Stromal cell of bone marrow (primary cell): ENCODE results near the gene AMHR2.
"Not testable (repeated sequence)": the region's sequence is repeated elsewhere in the genome, so short reads cannot be mapped to it uniquely, and the experiment has no call there.

Experiments used
- DNase-seq: peaks from one replicate; pipeline ENCODE4 v3.0.0-alpha.2; 2012; ENCODE audit warnings: low read depth

AMHR2 gene

DNA sequence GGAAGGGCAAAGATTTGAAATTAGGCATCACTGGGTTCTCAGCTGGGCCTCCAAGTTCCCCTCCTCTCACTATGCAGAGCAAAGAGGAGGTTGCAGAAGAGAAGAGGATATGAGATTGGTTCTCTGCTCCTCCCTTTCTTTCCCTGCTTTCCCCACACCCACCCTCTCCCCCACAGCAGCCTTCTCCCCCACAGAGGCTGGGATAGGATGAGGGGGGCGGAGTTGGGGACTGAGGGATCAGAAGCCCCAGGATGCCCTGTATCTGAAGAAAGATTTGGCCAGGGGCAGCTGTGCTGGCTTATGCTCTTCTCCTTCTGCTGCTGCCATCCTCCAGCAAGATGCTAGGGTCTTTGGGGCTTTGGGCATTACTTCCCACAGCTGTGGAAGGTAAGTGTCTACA, at the start of gene AMHR2:
AMHR2 (plus strand) TSS at position 259 of the 400 bp plus-strand sequence; CDS start at position 339, 80 bp downstream.
- DNase-seq: no peak

DNA sequence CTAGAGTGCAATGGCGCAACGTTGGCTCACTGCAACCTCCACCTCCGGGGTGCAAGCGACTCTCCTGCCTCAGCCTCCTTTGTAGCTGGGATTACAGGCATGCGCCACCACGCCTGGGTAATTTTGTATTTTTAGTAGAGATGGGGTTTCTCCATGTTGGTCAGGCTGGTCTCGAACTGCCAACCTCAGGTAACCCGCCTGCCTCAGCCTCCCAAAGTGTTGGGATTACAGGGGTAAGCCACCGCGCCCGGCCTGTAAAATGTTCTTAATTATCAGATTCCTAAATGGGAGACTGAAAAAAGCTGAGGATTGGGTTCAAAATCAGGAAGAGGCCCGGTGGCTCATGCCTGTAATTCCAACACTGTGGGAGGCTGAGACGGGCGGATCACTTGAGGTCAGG, 49.4 kb upstream of the AMHR2 start:
- not testable (repeated sequence) for DNase-seq

DNA sequence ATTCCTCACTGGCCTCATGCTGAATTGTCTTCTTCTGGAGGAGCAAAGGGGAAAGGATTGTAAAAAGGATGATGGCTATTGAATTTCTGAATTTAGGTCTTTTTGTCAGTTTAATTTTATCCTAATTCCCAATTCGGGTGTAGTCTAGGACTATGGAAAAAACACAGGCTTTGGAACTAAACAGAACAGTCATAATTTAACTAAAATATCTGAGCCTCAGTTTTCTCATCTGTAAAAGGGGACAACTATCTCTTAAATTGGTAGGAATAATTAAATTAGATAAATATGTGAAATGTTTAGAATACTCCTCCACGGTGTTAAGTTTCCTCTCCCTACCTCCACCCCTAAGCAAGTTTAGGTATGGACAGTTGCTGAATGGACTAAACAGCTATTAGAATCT, 46.9 kb upstream of the AMHR2 start:
- DNase-seq: no peak

DNA sequence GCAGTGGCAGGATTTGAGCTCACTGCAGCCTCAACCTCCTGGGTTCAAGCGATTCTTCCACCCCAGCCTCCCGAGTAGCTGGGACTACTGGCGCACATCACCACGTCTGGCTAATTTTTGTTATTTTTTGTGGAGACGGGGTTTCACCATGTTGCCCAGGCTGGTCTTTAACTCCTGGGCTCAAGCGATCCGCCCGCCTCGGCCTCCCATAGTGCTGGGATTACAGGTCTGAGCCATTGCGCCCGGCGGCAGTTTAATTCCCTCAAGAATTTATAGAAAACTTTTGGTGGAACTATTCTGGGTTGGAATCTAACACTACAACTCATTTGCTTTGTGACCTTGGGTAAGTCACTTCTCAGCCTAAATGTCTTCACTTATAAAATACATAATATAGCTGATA, 45.4 kb upstream of the AMHR2 start:
- DNase-seq: no peak

DNA sequence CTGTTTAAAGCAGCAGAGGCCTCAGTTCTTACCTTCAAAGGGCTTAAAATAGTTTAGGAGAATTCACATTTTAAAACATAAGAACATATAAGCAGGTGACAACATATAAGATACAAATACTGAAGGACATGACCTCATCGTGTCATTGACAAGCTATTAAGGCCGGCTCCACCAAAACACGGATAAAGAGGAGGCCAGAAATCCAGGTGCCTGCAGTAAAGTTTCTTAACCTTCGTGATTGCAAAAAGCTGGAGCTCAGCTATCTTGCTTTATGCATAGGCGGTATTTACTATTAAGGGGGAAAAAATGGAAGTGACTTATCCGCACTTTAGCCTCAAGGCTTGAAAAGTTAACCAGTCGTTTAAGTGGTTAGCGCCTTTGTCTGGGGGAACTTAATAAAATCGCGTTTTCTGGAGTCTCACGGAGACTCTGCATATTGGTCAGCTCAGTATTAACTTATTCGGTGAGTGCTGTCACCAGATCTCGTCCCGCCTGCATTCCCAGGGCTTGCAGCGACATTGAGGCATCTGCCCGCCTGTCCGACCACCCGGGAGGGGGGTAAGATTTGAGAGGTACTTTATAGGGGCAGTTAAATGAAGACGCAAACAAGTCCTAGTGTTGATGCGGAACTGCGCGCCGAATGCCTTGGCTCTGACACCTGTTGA, 44.8 kb upstream of the AMHR2 start:
- no peak for DNase-seq

DNA sequence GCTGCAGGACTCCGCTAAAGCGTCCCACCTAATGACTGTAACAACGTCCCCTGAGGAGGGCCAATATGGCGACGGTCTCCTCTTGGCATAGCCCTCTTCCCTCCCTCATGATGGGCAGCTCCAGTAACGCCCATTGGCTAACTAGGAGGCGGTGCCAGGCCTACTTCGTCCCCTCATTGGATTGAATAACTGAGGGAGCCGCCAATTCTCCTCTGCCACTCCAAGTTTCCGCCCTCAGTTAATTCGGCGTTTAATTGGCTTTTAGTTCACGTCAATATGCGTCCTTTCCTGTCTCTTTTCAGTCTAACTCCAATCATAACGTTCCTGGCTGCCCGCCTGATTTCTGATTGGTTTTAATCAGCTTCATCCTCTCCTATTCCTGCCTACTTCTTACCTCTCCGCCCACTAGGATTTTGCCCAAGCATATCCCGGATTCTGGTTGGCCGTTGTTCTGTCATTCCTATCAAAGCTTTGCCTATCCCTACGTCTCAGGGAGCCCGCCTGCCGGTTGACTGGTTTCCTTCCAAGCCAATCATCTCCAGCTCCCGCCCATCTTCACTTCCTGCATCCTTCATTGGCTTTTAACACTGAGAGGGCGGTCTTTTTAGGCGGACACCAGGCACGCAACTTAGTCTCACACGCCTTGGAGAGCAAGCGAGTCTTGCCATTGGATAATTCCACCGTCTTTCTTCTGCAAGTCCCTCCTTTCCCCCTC, 44.1 kb upstream of the AMHR2 start:
- peak; percentile 100 for DNase-seq

DNA sequence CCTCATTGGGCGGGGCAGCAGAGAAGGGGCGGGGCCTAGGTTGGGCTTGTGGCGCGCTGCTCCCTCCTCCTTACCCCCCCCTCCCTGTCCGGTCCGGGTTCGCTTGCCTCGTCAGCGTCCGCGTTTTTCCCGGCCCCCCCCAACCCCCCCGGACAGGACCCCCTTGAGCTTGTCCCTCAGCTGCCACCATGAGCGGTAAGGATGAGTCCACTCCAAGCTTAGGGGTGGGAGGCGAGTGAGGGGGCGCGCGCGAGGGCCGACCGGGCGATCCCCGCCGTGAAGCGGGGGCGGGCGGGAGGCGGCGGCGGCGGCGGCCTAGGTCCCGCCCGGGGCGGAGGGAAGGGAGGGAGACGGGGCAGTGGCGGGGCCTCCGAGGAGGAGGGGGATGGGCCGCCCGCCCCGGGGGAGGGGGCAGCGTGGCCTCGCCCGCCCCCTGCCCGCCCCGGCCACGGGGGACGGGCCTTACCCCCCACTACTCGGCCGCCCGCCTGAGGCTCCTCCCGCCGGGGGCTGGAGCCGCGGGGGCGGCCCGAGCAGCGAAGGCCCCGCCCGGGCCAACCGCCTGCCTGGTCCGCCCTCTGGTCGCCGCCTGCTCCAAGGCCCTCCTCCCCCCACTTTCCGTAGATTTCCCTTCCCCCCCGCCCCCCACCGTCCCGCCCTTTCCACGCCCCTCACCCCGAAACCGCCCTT, 43.4 kb upstream of the AMHR2 start, which contains the start of gene SP1:
SP1 (plus strand) TSS at position 73 of the 690 bp plus-strand sequence; CDS start at position 189, 116 bp downstream.
- DNase-seq: peak; percentile 91

DNA sequence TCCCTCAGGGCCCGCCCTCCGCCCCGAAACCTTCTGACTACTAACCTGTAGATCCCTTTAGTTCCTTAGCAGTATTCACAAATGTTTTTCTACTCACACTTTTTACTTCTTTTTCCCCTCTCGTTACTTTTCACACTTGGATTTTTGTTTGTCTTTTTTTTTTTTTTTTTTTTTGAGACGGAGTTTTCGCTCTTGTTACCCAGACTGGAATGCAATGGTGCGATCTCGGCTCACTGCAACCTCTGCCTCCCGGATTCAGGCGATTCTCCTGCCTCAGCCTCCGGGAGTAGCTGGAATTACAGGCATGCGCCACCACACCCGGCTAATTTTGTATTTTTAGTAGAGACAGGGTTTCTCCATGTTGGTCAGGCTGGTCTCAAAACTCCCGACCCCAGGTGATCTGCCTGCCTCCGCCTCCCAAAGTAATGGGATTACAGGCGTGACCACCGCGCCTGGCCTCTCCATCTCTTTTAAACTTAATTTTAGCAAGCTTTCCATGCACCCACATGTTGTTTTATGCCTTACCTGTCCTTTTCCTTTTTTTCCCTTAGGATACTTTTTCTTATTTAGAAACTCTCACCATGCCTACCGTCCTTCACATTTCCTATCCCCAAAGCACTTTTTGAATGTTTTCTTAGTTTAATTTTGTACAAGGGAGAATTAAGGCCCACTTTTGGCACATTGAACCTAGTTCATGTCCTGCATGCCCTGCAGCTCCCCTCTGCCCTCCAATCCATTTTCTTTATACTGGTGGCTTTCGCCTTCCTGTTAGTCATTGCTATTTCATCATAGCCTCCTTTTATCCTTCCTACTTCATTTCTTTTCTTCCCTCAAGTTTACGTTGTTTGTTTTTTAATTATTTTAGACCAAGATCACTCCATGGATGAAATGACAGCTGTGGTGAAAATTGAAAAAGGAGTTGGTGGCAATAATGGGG, 42.6 kb upstream of the AMHR2 start:
- no peak for DNase-seq

DNA sequence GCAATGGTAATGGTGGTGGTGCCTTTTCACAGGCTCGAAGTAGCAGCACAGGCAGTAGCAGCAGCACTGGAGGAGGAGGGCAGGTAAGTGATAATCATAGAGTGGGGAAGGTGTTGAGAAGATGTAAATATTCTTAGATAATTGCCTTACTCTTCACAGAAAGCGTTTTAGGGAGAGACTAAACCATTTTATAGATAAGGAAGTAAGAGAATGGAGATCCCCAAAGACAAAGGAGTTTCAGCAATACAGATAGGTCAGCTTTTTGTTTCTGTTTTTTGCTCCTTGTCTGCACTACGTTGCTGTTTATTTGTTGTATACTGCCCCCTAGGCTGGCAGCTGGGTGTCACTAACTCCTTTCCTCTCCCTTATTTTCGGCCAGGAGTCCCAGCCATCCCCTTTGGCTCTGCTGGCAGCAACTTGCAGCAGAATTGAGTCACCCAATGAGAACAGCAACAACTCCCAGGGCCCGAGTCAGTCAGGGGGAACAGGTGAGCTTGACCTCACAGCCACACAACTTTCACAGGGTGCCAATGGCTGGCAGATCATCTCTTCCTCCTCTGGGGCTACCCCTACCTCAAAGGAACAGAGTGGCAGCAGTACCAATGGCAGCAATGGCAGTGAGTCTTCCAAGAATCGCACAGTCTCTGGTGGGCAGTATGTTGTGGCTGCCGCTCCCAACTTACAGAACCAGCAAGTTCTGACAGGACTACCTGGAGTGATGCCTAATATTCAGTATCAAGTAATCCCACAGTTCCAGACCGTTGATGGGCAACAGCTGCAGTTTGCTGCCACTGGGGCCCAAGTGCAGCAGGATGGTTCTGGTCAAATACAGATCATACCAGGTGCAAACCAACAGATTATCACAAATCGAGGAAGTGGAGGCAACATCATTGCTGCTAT, 41.7 kb upstream of the AMHR2 start:
- peak; percentile 58 for DNase-seq

DNA sequence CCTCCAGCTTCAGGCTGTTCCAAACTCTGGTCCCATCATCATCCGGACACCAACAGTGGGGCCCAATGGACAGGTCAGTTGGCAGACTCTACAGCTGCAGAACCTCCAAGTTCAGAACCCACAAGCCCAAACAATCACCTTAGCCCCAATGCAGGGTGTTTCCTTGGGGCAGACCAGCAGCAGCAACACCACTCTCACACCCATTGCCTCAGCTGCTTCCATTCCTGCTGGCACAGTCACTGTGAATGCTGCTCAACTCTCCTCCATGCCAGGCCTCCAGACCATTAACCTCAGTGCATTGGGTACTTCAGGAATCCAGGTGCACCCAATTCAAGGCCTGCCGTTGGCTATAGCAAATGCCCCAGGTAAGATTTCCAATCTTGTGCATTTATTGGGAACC, 40.4 kb upstream of the AMHR2 start:
- no peak for DNase-seq

DNA sequence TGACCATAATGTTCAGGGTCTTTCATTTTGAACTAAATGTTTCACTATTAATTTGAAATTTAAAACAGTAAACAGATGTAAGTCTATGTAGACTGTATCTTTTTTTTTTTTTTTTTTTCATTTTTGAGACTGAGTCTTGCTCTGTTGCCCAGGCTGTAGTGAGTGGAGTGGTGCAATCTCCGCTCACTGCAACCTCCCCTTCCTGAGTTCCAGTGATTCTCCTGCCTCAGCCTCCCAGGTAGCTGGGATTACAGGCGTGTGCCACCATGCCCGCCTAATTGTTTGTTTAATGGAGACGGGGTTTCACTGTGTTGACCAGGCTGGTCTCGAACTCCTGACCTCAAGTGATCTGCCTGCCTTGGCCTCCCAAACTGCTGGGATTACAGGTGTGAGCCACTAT, 37.3 kb upstream of the AMHR2 start:
- DNase-seq: not testable (repeated sequence)

DNA sequence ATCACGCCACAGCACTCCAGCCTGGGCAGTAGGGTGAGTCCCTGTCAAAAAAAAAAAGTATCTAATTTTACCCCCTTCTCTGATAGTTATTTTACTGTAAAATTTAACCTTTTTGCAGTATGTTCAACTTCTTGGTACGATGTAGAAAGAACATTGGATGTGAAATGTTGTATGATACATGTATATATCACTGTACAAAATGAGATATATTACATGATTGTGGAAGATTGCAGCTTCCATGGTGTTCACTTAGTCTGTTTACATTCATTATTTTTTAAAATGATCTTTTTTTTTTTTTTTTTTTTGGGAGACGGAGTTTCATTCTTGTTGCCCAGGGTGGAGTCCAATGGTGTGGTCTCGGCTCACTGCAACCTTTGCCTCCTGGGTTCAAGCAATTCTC, 34.7 kb upstream of the AMHR2 start:
- DNase-seq: no peak

DNA sequence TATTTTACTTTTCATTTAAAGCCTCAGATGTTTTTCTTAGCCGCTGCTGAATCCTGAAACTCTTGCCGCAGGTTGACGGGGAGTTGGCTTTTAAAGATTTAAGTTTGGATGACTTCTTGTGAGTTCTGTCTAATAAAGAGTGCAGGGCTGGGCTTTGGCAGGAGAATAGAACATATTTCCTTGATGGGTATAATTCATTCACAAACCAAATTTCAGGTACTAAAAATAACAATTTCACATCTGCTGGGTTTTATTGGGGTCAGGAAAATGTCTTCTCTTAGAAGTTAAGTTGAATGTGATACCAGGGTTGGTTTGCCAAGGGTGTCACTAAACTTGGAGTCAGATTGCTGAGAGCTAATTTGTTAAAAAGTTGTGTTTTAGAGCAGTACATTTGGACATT, 34.0 kb upstream of the AMHR2 start:
- DNase-seq: no peak

DNA sequence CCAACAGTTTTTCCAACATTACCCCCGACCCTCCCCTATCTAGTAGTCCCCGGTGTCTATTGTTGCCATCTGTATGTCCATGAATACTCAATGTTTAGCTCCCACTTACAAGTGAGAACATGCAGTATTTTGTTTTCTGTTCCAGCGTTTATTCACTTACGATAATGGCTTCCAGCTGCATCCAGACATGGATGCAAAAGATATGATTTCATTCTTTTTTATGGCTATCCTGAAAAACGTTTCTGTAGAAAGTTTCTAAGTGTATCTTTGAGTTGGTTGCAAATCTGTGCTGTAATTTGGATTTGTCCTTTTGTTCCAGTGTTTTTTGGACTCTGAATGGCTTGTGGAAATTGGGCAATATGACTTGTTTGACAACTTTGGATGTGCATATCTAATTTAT, 31.9 kb upstream of the AMHR2 start:
- DNase-seq: no peak

DNA sequence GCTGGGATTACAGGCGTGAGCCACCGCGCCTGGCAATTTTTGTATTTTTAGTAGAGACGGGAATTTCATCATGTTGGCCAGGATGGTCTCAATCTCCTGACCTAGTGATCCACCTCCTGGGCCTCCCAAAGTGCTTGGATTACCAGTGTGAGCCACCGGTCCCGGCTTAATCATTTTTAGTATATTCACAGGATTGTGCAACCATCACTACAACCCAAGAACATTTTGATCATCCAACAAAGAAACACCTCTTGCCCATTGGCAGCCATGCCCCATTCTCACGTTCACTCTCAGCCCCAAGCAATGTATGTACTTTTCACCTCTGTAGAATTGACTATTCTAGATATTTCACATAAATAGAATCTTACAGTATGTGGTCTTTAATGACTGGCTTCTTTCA, 23.8 kb upstream of the AMHR2 start:
- no peak for DNase-seq

DNA sequence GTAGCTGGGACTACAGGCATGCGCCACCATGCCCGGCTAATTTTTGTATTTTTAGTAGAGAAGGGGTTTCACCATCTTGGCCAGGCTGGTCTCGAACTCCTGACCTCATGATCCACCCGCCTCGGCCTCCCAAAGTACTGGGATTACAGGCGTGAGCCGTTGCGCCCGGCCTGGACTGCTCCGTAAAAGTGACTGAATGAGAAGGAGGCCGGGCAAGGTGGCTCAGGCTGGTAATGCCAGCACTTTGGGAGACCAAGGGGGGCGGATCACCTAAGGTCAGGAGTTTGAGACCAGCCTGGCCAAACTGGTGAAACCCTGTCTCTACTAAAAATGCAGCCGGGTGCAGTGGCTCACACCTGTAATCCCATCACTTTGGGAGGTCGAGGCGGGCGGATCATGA, 21.3 kb upstream of the AMHR2 start:
- not testable (repeated sequence) for DNase-seq

DNA sequence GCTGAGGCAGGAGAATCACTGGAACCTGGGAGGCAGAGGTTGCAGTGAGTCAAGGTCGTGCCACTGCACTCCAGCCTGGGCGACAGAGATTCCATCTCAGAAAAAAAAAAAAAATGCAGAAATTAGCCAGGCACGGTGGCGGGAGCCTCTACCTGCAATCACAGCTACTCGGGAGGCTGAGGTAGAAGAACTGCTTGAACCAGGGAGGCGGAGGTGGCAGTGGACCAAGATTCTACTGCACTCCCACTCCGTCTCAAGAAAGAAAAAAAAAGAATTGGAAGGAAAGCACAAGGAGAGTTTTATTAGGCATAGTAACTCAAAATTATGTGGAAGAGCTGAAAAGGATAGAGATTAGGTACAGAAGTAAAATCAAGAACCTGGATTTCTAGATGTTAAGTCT, 20.8 kb upstream of the AMHR2 start:
- no peak for DNase-seq

DNA sequence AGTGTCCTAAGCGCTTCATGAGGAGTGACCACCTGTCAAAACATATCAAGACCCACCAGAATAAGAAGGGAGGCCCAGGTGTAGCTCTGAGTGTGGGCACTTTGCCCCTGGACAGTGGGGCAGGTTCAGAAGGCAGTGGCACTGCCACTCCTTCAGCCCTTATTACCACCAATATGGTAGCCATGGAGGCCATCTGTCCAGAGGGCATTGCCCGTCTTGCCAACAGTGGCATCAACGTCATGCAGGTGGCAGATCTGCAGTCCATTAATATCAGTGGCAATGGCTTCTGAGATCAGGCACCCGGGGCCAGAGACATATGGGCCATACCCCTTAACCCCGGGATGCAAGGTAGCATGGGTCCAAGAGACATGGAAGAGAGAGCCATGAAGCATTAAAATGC, 12.7 kb upstream of the AMHR2 start:
- DNase-seq: no peak

DNA sequence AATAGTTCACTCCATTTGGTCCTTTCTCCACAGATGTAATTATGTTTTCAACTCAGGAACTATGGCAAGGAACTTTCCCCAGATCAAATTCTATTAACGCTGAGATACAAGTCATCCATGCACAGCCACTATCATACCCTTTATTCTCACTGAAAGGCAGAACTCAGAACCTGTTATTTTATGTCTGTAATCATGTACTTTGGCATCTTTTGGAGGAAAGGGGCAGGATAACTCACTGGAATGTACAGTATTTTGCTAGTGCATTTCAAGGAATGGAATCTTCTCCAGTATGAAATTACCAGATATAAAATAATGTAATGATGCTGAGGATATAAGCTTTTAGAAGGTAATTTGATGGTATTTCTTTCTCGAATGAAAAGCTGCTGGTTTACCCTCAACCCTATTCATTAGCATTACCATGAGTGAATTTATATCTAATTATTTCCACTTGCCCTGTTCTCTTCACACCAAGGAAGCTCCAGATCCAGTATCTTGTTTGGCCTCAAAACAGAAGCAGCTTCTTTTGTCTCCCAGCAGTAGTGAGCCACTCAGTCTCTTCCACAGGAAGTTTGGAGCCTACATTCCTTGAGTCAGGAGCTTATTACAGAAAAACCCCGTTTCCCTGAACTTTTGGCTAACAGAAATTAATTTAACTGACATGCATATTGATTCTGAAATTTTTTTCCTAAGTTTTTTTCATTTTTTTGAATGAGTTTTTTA, 10.0 kb upstream of the AMHR2 start:
- no peak for DNase-seq

DNA sequence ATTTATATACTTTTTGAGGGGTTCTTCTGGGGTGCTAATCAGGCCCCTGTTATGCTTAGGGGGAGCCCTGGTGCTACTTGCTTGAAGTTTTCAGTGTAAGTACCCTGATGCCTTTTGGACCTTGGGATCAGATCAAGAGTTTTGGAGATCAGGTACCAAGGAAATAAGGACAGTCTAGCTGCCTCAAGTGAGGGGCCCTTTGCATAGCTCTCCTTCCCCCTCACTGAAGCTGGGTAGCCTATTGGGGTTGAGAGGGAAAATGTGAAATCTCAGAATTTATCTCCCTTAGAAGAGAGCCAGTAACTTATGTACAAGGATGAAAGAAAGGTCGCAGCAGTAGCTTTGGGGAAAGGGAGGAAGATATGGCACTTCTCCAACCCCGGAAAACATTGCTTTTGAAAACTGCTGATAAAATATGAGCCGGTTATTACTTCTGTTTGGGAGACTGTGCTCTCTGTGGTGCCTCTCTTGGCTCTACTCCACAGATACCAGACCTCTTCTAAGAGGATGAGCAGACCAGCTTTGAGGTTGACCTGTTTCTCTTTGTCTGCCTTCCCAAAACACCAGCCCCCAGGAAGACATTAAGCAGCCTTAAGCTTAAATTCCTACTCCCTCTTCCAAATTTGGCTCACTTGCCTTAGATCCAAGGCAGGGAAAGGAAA, 8.8 kb upstream of the AMHR2 start:
- DNase-seq: no peak
